ENCODE data around the gene CARD9.

- no peak for TF ChIP-seq POLR2A (IDR thresholded peaks at IDR 0.05; ENCODE audit: control extremely low read depth in 1 of 2, low read depth in 2 of 2, low read length in 2 of 2)
- no peak for TF ChIP-seq SP1 (IDR thresholded peaks at IDR 0.05; ENCODE audit: low read depth, low read length)
- no peak for TF ChIP-seq SRF (IDR thresholded peaks at IDR 0.05; ENCODE audit: low read depth, low read length)
- no peak for TF ChIP-seq CEBPB (IDR thresholded peaks at IDR 0.05; ENCODE audit: low read depth, low read length)
- TF ChIP-seq YY1 (IDR thresholded peaks at IDR 0.05; ENCODE audit: low read depth, low read length), result no peak
- TF ChIP-seq EZH2 (IDR thresholded peaks at IDR 0.05; ENCODE audit: low read depth, low read length, severe bottlenecking), result no peak
- no peak for TF ChIP-seq CTCF (IDR thresholded peaks at IDR 0.05; ENCODE audit: control extremely low read depth in 1 of 3, insufficient read depth in 1 of 3, low read depth in 1 of 3, low read length in 3 of 3)
- TF ChIP-seq TEAD4 (IDR thresholded peaks at IDR 0.05; ENCODE audit: low read depth, low read length), result no peak
- TF ChIP-seq EP300 (IDR thresholded peaks at IDR 0.05; ENCODE audit: borderline replicate concordance in 1 of 2, low read depth in 2 of 2, low read length in 2 of 2), result no peak
Measured at GRCh38 chr9:136362450-136362784, 11.1 kb downstream of the CARD9 start.
